Ascending aorta (tissue), 2 donors: Measurements from ENCODE around the gene FAM110D. TPM values are rescaled to one million over a fixed set of nuclear protein-coding genes. Genes with fewer than 3 reads are reported as not detected.

Experiments used
- DNase-seq, 2 donors: peaks; one replicate each; pipeline ENCODE4 v3.0.0-alpha.2; 2019; ENCODE audit warnings: low spot score in 2 of 2
- H3K27ac ChIP-seq, 2 donors: fragments of 200-600 bp; sonication (generic); one replicate each; pipeline ENCODE4 v1.5.1; 2016 to 2017; ENCODE audit warnings: mild to moderate bottlenecking in 1 of 2
- H3K27me3 ChIP-seq: fragments of 200-600 bp; sonication (generic); one replicate; pipeline ENCODE4 v1.5.1; 2017
- H3K36me3 ChIP-seq, 2 donors: fragments of 200-600 bp; sonication (generic); one replicate each; pipeline ENCODE4 v1.5.1; 2016
- H3K4me1 ChIP-seq, 2 donors: fragments of 200-600 bp; sonication (generic); one replicate each; pipeline ENCODE4 v1.5.1; 2016 to 2017; ENCODE audit warnings: mild to moderate bottlenecking in 1 of 2
- H3K4me3 ChIP-seq, 2 donors: fragments of 200-600 bp; sonication (generic); one replicate each; pipeline ENCODE4 v1.5.1; 2016 to 2017; ENCODE audit warnings: mild to moderate bottlenecking in 1 of 2
- H3K9me3 ChIP-seq, 2 donors: fragments of 200-600 bp; sonication (generic); one replicate each; pipeline ENCODE4 v1.5.1; 2016
- CTCF ChIP-seq, 3 experiments: fragments of 200-600 bp in 2 of 3; fragments of 450-650 bp in 1 of 3; sonication (generic) in 2 of 3; IDR thresholded peaks; one replicate each; pipeline ENCODE4 v1.5.1; 2016 to 2019; ENCODE audit warnings: antibody characterized with exemption in 3 of 3, mild to moderate bottlenecking in 1 of 3, moderate library complexity in 1 of 3
- intact Hi-C: fragments of 100-400 bp; cut with DNase I; formaldehyde crosslinking; loops from one replicate; pipeline ENCODE4 v1.15.1; 2023
- total RNA-seq: library from RNA; depleted of rRNA; stranded (reverse); fragments of >200 nt; gene quantifications from one replicate; pipeline ENCODE4 v1.1.0, GENCODE V29; 2016

The FAM110D gene
- total RNA-seq, 1 donor from 2014 or later = 60.0 TPM

GRCh38 chr1:26189751-26190275 is 30.9 kb downstream of the FAM110D start:
- H3K9me3 ChIP-seq = no peaks in the 10 kb centered on the region
- no peak for TF ChIP-seq CTCF (IDR thresholded peaks at IDR 0.05)
- no peak overlapping the region for H3K4me3 ChIP-seq
- no peak for DNase-seq
- no peaks in the 10 kb centered on the region for H3K27me3 ChIP-seq
- no peak overlapping the region for H3K27ac ChIP-seq
- H3K36me3 ChIP-seq = peaks cover 0 to 2% of the 10 kb centered on the region in 2 donors
- H3K4me1 ChIP-seq = no peaks in the 10 kb centered on the region
- intact Hi-C loops = no loop called here

GRCh38 chr1:26190373-26190987 is 31.6 kb downstream of the FAM110D start, which contains the start of gene CATSPER4:
Gene CATSPER4 (plus strand): TSS chr1:26190602. CDS start chr1:26190628, 26 bp downstream.
- TF ChIP-seq CTCF (IDR thresholded peaks at IDR 0.05) = no peak
- no peaks in the 10 kb centered on the region for H3K27me3 ChIP-seq
- intact Hi-C loops = no loop called here
- no peak within 1 kb of the TSS for H3K27ac ChIP-seq
- H3K36me3 ChIP-seq = peaks cover 0 to 2% of the 10 kb centered on the region in 2 donors
- H3K4me1 ChIP-seq = no peaks in the 10 kb centered on the region
- no peak for DNase-seq
- H3K4me3 ChIP-seq = no peak within 1 kb of the TSS
- no peaks in the 10 kb centered on the region for H3K9me3 ChIP-seq

GRCh38 chr1:26191739-26192138 is 32.9 kb downstream of the FAM110D start:
- intact Hi-C loops = no loop called here
- Histone ChIP-seq H3K4me1 (no peaks in the 10 kb centered on the region), H3K27me3 (no peaks in the 10 kb centered on the region), H3K36me3 (peaks cover 0 to 2% of the 10 kb centered on the region in 2 donors), H3K27ac (no peak overlapping the region), H3K4me3 (no peak overlapping the region), H3K9me3 (no peaks in the 10 kb centered on the region)
- TF ChIP-seq CTCF (IDR thresholded peaks at IDR 0.05) = no peak
- no peak for DNase-seq

GRCh38 chr1:26195805-26196204 is 36.9 kb downstream of the FAM110D start:
- intact Hi-C loops = no loop called here
- no peaks in the 10 kb centered on the region for H3K36me3 ChIP-seq
- TF ChIP-seq CTCF (IDR thresholded peaks at IDR 0.05) = no peak
- H3K27ac ChIP-seq = no peak overlapping the region
- no peak for DNase-seq
- no peak overlapping the region for H3K4me3 ChIP-seq
- H3K9me3 ChIP-seq = no peaks in the 10 kb centered on the region
- H3K4me1 ChIP-seq = no peaks in the 10 kb centered on the region
- H3K27me3 ChIP-seq = no peaks in the 10 kb centered on the region

- Histone ChIP-seq H3K4me3 (no peak overlapping the region), H3K27me3 (no peaks in the 10 kb centered on the region), H3K36me3 (no peaks in the 10 kb centered on the region), H3K27ac (no peak overlapping the region), H3K9me3 (no peaks in the 10 kb centered on the region), H3K4me1 (no peaks in the 10 kb centered on the region)
- TF ChIP-seq CTCF (IDR thresholded peaks at IDR 0.05) = no peak
- DNase-seq = no peak
- intact Hi-C loops = no loop called here
Measured at GRCh38 chr1:26197301-26197700, 38.4 kb downstream of the FAM110D start.
